SH-SY5Y (cell line): ENCODE measurements around the gene MS4A13.

ENCODE experiments used
- GATA2 ChIP-seq: IDR thresholded peaks from 2 replicates; pipeline ENCODE4 v1.6.1; 2011; ENCODE audit warnings: mild to moderate bottlenecking, low read depth, low read length
- GATA3 ChIP-seq: IDR thresholded peaks from 2 replicates; pipeline ENCODE4 v1.6.1; 2011; ENCODE audit warnings: low read depth, mild to moderate bottlenecking, low read length, moderate library complexity

DNA sequence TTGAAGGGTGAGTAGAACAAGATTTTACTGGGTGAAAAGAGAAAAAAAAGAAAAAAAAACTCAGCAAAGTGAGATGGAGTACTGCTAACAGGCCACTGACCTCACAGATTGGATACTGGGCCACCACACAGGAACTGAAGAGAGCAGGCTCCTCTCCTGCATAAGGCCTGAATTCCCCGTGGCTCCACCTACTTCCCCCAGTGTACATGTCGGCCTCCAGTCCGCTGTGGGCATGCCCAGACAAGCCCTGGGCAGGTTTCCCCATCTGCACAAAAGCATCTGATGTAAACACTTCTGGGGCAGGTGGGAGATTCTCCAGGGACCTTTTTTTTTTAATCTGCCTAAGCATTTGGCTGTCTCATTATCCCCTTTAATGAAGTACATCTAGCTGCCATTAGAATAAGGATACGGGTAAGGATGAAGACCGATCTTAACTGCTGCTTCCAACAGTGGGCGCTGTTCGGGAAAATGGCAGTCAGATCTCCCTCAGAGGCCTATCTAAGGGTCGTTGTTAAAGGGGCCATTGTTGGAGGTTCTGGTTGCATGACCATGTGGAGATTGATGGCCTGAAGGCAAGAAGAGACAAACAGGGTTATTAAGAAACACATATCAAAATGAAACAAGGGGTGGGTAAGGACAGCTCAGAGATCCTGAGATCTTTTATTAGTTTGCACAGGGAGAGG, 48.5 kb downstream of the MS4A13 start:
- no peak for TF ChIP-seq GATA2
- TF ChIP-seq GATA3 = no peak
